ENCODE results near the gene ZNF687. TPM values are rescaled to one million over a fixed set of nuclear protein-coding genes. Genes with fewer than 3 reads are reported as not detected.

The ZNF687 gene
- total RNA-seq, 1 donor from 2014 or later = 18.8 TPM

DNA sequence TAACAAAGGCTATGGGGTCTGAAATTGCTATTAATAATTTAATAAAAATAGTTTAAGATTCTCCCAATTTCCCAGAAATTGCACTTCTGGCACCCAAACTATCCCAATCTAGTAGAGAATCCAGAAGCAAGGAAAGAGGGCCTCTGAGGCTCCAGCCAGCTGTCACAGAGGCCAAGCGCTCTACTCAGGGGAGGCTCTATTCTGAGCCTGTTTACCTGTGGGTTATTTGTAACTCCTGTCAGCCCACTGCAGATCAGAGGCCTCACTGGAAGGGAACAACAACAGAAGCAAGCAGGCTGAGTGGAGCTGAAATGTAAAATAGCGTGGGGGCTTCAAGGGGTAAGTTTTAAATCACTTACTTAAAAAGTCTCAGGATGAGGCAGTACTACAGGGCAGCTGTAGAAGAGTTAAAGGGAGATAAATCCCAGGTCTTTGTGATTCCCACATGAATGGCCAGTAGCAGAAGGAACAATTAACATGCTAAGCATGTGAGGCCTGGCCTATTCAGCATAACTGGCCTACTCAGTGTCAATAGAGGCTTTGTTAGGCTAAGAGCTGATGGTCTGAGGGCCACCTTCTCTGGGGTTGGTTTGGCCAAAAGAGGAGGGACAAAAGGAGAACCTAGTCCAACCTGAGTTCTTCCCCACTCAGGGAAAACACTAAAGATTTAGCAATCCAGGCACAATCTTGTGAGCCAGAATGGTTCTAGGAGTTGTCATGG, 12.8 kb downstream of the ZNF687 start:
- ATAC-seq = no peak
- DNase-seq (ENCODE audit: low spot score) = no peak
- intact Hi-C loops (cut with DNase I) = no loop called here

DNA sequence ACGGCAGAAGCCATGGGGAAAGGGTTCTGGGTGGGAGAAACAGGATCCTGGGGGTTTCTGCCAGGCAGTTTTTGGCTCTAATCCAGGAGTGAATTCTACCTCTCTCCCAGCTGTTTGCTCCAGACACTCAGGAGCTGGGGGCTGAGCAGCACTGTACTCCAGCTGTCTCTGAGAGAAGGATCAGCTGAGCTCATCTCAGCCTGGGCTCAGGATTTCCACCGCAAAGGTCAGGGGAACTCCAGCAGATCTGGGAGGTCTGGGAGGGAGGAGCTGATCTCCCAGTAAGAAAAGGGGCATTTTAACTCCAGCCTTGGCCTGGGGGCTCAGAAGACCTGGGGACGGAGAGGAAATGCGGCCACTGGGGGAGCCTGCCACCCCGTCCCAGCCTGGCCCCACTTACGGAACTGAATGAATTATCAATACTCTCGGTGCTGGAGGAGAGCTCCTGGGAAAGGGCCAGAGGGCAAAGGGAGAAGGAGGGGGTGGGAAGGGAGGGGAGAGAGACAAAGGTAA, 27.8 kb downstream of the ZNF687 start:
- DNase-seq (ENCODE audit: low spot score) (no peak), ATAC-seq (peak; percentile 55)
- intact Hi-C loops (cut with DNase I) = no loop called here

GRCh38 chr1:151311011-151311410, 28.9 kb downstream of the ZNF687 start:
- intact Hi-C loops (cut with DNase I) = no loop called here
- DNase-seq (ENCODE audit: low spot score) (no peak), ATAC-seq (no peak)

- ATAC-seq (peak; percentile 92), DNase-seq (ENCODE audit: low spot score) (no peak)
- intact Hi-C loops (cut with DNase I) = no loop called here
These were observed 29.7 kb downstream of the ZNF687 start for GRCh38 chr1:151311589-151312331.

GRCh38 chr1:151312411-151312810, 30.3 kb downstream of the ZNF687 start:
- intact Hi-C loops (cut with DNase I) = no loop called here
- ATAC-seq = no peak
- DNase-seq (ENCODE audit: low spot score) = no peak

- ATAC-seq = no peak
- DNase-seq (ENCODE audit: low spot score) = no peak
- intact Hi-C loops (cut with DNase I) = no loop called here
These were observed 30.7 kb downstream of the ZNF687 start for GRCh38 chr1:151312826-151313225.

- intact Hi-C loops (cut with DNase I) = no loop called here
- ATAC-seq = peak; percentile 43
- no peak for DNase-seq (ENCODE audit: low spot score)
These were observed 31.4 kb downstream of the ZNF687 start for GRCh38 chr1:151313501-151313900.

DNA sequence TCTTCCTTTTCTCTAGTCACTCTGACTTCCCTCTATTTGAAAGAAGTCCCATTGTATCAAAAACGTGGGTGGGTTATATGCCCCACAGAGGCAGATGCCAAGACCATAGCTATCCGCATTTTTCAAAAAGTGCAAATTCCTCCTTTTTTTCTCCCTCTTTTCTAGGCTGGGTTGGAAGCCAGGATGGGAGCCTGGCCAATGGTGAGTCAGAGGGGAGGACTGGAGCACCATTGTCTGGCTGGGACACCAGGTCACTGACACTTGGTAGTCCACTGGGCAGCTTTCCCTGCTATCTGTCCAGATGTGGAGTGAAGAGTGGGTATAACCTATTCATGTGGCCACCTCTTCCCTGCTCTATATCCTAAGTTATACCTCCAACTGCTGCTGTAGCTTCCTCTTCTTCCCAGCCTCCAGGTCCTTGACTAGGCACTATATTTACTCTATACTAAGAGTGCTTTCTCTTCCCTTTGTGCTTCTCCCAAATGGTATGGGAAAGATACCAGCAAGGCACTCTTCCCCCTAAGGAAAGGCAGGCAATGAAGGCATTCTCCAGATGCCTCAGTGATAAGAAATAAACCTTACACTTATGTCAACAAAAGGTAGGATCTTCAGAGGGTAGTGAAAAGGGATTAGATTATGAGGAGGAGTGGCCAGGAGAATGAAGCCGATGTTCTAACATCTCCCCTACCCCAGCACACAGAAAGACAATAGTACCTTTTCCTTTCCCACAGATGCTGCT, 32.2 kb downstream of the ZNF687 start:
- DNase-seq (ENCODE audit: low spot score) (peak; percentile 90), ATAC-seq (peak; percentile 93)
- intact Hi-C loops (cut with DNase I) = no loop called here

DNA sequence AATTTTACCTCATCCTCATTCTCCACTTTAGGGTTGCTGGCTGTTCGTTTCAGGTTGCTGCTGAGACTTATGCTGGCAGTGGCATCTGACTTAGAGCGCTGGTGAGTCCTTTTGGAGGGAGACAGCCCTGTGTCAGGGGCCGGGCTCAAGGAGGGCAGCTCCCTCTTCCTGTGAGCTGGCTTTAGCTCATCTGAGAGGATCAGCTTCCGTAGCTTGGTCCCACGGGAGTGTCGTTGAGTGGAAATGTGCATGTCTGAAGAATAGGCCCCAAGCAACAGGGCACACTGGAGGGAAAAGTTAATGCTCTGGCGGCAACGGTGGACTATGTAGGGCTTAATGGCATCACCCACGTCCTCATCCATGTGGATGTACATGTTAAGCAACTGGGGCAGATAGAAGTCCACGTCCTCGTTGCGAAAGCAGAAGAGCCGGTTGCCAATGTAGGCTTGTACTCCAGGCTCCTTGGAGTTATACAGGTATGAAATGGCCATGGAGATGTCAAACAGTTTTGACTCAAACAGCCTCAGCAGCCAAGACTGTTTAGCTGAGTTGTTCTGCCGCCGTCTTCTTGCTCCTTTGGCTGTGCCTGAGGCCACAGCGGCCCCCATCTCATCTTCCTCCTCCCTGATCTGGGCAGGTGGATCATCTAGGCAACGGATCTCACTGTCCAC, 33.6 kb downstream of the ZNF687 start:
- ATAC-seq = no peak
- intact Hi-C loops (cut with DNase I) = no loop called here
- no peak for DNase-seq (ENCODE audit: low spot score)

- no peak for ATAC-seq
- intact Hi-C loops (cut with DNase I) = no loop called here
- DNase-seq (ENCODE audit: low spot score) = no peak
These were observed 36.9 kb downstream of the ZNF687 start for GRCh38 chr1:151318975-151319374.

DNA sequence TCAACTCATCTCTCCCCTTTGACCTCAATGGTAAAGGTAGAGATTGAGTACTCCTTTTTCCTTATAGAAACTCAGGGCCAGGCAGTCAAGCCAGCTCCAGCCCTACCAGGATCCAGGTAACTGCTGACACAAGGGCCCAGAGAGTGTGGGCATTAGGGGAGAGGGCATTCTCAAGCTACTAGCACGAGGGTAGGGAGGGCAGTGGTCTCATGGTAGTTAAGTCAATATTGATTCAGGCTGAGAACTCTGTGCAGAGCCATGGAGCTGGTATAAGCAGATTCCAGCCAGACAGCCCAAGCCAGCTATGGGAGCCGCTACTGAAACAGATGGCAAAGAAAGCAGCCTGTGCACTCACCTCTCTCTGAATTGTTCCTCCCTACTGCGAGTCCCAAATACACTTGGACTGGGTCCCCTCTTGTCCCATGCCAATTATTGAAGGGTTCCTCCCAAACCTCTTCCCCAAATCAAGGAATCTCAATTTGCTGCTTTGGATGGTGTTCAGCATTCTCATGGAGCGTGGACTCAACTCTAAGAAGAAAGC, 42.4 kb downstream of the ZNF687 start:
- DNase-seq (ENCODE audit: low spot score) = no peak
- no peak for ATAC-seq

GRCh38 chr1:151325231-151325630, 43.1 kb downstream of the ZNF687 start:
- intact Hi-C loops (cut with DNase I) = no loop called here
- ATAC-seq = no peak

More for the DNA sequence above, 42.4 kb downstream of the ZNF687 start:
- intact Hi-C loops (cut with DNase I) = no loop called here

GRCh38 chr1:151325646-151326429, 43.7 kb downstream of the ZNF687 start:
- intact Hi-C loops (cut with DNase I) = no loop called here
- ATAC-seq (no peak), DNase-seq (ENCODE audit: low spot score) (no peak)

More at GRCh38 chr1:151325231-151325630, 43.1 kb downstream of the ZNF687 start:
- DNase-seq (ENCODE audit: low spot score) = no peak

GRCh38 chr1:151326619-151327222, 44.6 kb downstream of the ZNF687 start:
- peak; percentile 71 for DNase-seq (ENCODE audit: low spot score)
- intact Hi-C loops (cut with DNase I) = no loop called here

GRCh38 chr1:151327223-151327902, 45.3 kb downstream of the ZNF687 start, which contains the start of gene PI4KB:
PI4KB (minus strand) TSS chr1:151327416; CDS start chr1:151316481, 10,935 bp downstream.
- DNase-seq (ENCODE audit: low spot score) = peak; percentile 92
- intact Hi-C loops (cut with DNase I) = no loop called here
- peak; percentile 99 for ATAC-seq

More at GRCh38 chr1:151326619-151327222, 44.6 kb downstream of the ZNF687 start:
- peak; percentile 58 for ATAC-seq

DNA sequence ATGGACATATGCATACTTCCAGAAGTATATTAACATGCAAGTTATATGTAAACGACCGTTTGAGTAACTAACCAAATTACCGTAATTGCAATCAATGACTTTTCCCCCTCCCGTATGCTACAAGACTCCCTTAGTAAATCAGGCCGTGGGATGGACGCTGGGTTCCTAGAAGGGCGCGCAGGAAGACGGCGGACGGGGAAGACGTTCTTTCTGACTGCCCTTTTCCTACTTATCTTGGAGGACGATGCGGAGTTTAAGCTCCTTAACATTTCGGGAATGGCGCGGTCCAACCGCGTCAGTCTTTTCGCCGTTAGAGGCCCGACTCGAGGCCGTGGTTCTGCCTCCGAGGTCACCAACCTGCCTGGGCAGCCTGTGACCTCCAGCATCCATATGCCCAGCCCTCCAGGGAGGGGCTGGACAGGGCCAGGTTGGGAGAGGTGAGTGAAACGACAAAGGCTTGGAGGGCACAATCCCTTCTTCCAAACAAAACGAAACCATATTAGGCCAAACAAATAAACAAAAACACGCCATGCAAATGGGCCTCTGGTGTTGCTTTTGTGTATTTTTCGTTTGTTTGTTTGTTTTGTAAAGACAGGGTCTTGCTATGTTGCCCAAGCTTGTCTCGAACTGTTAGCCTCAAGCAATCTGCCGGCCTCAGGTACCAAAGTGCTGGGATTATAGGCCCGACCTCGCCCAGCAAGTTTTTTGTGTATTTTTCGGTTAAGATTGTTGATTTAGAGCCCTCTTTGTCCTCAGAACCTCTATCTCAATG, 46.0 kb downstream of the ZNF687 start:
- intact Hi-C loops (cut with DNase I) = no loop called here
- ATAC-seq = peak; percentile 27
- DNase-seq (ENCODE audit: low spot score) = peak; percentile 63
